Esophagus muscularis mucosa (tissue), 4 donors: ENCODE data around the gene PSEN1.

Source experiments
- EP300 ChIP-seq: sonication (generic); formaldehyde crosslinking; IDR thresholded peaks from one replicate; pipeline ENCODE4 v1.6.1; 2017; ENCODE audit warnings: antibody characterized with exemption
- POLR2AphosphoS5 ChIP-seq, 2 donors: sonication (generic); formaldehyde crosslinking; IDR thresholded peaks; one replicate each; pipeline ENCODE4 v1.6.1; 2017; ENCODE audit warnings: antibody characterized with exemption in 2 of 2
- TF ChIP-seq, protein P1 (sequence below), 3 experiments: fragments of 200-600 bp in 2 of 3; fragments of 450-650 bp in 1 of 3; sonication (generic) in 2 of 3; IDR thresholded peaks; one replicate each; pipeline ENCODE4 v1.5.1; 2017 to 2019; ENCODE audit warnings: antibody characterized with exemption in 3 of 3, mild to moderate bottlenecking in 2 of 3, moderate library complexity in 1 of 3

DNA sequence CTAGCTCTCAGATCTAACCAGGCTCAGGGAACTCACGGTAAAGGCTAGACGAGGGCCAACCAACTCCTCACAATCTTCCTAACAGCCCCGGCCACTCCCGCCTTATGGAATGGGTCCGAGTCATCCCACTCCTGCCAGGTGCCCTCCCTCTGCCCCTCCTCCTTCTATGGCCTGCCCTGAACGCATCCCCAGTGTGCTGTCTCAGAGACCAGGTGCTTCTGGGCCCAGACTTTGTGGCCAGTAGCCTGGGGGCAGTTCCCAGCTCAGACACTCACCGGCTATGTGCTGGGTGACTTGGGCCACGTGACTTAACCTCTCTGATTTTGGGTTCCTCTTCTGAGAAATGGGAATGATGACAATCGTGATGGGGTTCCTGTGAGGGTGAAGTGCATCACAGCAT is 123.5 kb downstream of the PSEN1 start:
- TF ChIP-seq, protein P1, sequence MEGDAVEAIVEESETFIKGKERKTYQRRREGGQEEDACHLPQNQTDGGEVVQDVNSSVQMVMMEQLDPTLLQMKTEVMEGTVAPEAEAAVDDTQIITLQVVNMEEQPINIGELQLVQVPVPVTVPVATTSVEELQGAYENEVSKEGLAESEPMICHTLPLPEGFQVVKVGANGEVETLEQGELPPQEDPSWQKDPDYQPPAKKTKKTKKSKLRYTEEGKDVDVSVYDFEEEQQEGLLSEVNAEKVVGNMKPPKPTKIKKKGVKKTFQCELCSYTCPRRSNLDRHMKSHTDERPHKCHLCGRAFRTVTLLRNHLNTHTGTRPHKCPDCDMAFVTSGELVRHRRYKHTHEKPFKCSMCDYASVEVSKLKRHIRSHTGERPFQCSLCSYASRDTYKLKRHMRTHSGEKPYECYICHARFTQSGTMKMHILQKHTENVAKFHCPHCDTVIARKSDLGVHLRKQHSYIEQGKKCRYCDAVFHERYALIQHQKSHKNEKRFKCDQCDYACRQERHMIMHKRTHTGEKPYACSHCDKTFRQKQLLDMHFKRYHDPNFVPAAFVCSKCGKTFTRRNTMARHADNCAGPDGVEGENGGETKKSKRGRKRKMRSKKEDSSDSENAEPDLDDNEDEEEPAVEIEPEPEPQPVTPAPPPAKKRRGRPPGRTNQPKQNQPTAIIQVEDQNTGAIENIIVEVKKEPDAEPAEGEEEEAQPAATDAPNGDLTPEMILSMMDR (IDR thresholded peaks at IDR 0.05), result no peak
- TF ChIP-seq POLR2AphosphoS5 (IDR thresholded peaks at IDR 0.05) (no peak), EP300 (no peak)
